Sigmoid colon (tissue), 7 donors: ENCODE results near the gene CFAP46. TPM values are rescaled to one million over a fixed set of nuclear protein-coding genes. Genes with fewer than 3 reads are reported as not detected.

Experiments used
- DNase-seq: peaks from one replicate; pipeline ENCODE4 v3.0.0-alpha.2; 2019
- H3K27ac ChIP-seq, 4 donors: fragments of 200-600 bp; sonication (generic); one replicate each; pipeline ENCODE4 v1.5.1; 2016 to 2019; ENCODE audit warnings: mild to moderate bottlenecking in 1 of 4
- H3K27me3 ChIP-seq, 3 donors: fragments of 200-600 bp; sonication (generic); one replicate each; pipeline ENCODE4 v1.5.1; 2019; ENCODE audit warnings: mild to moderate bottlenecking in 1 of 3
- H3K36me3 ChIP-seq, 4 donors: fragments of 200-600 bp; sonication (generic); one replicate each; pipeline ENCODE4 v1.5.1; 2016 to 2019
- H3K4me1 ChIP-seq, 4 donors: fragments of 200-600 bp; sonication (generic); one replicate each; pipeline ENCODE4 v1.5.1; 2017 to 2019
- H3K4me3 ChIP-seq, 4 donors: fragments of 200-600 bp; sonication (generic); one replicate each; pipeline ENCODE4 v1.5.1; 2017 to 2019; ENCODE audit warnings: mild to moderate bottlenecking in 2 of 4, moderate library complexity in 1 of 4
- H3K9me3 ChIP-seq, 4 donors: fragments of 200-600 bp in 3 of 4; sonication (generic) in 3 of 4; one replicate each; pipeline versions ENCODE4 v1.5.1 to v1.6.1; 2013 to 2019
- EP300 ChIP-seq, 4 donors: sonication (generic); formaldehyde crosslinking; IDR thresholded peaks; one replicate each; pipeline ENCODE4 v1.6.1; 2017; ENCODE audit warnings: antibody characterized with exemption in 4 of 4
- POLR2A ChIP-seq, 2 donors: fragments of 450-650 bp; IDR thresholded peaks; one replicate each; pipeline ENCODE4 v1.6.1; 2016; ENCODE audit warnings: antibody characterized with exemption in 2 of 2, mild to moderate bottlenecking in 2 of 2, moderate library complexity in 2 of 2
- POLR2AphosphoS5 ChIP-seq, 4 donors: sonication (generic); formaldehyde crosslinking; IDR thresholded peaks; one replicate each; pipeline ENCODE4 v1.6.1; 2017; ENCODE audit warnings: antibody characterized with exemption in 4 of 4
- whole genome bisulfite sequencing, 2 donors: extraction: QIAGEN DNeasy Blood & Tissue Kit; methylation state at CpG; one replicate each; pipeline ENCODE4 v1.1.7; 2013; 5-methylcytosine and 5-hydroxymethylcytosine counted together
- intact Hi-C: fragments of 100-400 bp; cut with DNase I; formaldehyde crosslinking; loops from one replicate; pipeline ENCODE4 v1.15.1; 2023
- polyA plus RNA-seq, 3 donors: library from polyadenylated mRNA; stranded (reverse); fragments of 200-250 nt; gene quantifications; one replicate each; pipeline ENCODE4 v1.2.3, GENCODE V29; 2013
- total RNA-seq, 4 donors: library from RNA; depleted of rRNA; stranded (reverse); fragments of >200 nt; gene quantifications; one replicate each; pipeline ENCODE4 v1.1.0, GENCODE V29; 2016
- TF ChIP-seq, protein P1 (sequence below), 4 experiments: fragments of 450-650 bp in 3 of 4; fragments of 200-600 bp in 1 of 4; IDR thresholded peaks; one replicate each; pipeline ENCODE4 v1.5.1; 2016 to 2019; ENCODE audit warnings: antibody characterized with exemption in 4 of 4, mild to moderate bottlenecking in 3 of 4, moderate library complexity in 2 of 4
- donor health status: healthy with polysubstance abuse.
- donor health status: Bipolar disorder and iron deficiency.
- donor health status: healthy.

Gene CFAP46
- total and polyA plus RNA-seq, 7 donors: 0.10 to 1.7 (median 0.38) TPM; not detected in 3

DNA sequence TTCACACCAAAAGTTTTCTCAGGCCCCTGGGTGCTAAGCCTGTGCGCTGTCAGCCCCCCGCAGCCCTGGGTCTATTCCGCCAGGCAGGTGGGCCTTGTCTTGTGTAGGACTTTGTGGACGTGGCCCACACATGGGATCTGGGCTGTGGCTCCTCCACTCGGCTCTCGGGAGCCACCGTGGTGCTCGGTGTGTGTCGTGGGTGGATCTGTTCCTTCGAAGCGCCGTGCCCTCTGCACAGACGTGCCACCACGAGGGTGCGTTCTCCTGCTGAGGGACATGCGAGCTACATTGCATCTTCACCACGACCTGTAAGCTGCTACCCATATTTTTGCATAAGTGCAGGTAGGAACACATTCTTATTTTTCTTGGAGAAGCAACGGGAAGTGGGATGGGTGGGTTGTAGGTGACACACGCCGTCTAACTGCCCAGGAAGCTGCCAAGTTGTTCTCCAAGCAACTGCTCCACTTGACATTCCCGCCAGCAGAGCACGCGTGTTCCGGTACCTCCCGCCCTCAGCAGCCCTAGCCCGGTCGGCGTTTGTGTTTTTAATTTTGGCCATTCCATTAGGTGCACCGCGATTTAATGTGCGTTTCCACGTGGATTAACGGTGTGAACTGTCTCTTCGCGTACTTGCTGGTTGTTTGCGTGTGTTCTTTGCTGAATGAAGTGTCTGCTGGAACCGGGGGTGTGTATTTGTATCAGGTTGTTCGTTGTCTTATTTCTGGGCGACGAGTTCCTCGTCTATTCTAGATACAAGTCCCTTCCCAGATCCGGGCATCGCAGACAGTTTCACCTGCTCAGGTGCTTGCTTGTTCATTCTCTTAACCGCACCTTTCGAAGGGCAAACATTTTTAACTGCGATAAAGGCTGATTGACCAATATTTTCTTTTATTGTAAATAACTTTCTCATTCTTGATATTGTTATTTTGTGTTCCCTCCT is 47.4 kb upstream of the CFAP46 start:
- DNase-seq: no peak
- H3K27me3 ChIP-seq: peaks cover 0 to 18% (median 0%) of the 10 kb centered on the region in 3 donors

DNA sequence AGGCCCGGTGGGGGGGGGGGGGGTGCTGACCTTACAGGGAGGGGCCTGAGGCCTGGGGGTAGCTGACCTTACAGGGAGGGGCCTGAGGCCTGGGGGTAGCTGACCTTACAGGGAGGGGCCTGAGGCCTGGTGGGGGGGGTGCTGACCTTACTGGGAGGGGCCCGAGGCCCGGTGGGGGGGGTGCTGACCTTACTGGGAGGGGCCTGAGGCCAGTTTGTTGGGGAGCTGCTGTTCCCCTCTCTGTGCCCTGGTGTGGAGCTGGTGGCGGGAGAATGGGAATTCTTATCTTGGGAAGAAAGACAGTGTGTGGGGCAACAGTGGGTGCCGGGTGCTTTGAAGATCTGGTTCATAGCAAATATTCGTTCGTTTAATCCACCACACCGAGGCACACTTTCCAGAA is 46.6 kb upstream of the CFAP46 start:
- Histone ChIP-seq H3K27me3 (peaks cover 0 to 22% (median 5%) of the 10 kb centered on the region in 3 donors), H3K27ac (no peak overlapping the region), H3K9me3 (no peaks in the 10 kb centered on the region), H3K4me3 (no peak overlapping the region), H3K36me3 (no peaks in the 10 kb centered on the region), H3K4me1 (no peaks in the 10 kb centered on the region)
- intact Hi-C loops: no loop called here
- DNase-seq: no peak
- no peak for TF ChIP-seq POLR2AphosphoS5 (IDR thresholded peaks at IDR 0.05)
- TF ChIP-seq, protein P1, sequence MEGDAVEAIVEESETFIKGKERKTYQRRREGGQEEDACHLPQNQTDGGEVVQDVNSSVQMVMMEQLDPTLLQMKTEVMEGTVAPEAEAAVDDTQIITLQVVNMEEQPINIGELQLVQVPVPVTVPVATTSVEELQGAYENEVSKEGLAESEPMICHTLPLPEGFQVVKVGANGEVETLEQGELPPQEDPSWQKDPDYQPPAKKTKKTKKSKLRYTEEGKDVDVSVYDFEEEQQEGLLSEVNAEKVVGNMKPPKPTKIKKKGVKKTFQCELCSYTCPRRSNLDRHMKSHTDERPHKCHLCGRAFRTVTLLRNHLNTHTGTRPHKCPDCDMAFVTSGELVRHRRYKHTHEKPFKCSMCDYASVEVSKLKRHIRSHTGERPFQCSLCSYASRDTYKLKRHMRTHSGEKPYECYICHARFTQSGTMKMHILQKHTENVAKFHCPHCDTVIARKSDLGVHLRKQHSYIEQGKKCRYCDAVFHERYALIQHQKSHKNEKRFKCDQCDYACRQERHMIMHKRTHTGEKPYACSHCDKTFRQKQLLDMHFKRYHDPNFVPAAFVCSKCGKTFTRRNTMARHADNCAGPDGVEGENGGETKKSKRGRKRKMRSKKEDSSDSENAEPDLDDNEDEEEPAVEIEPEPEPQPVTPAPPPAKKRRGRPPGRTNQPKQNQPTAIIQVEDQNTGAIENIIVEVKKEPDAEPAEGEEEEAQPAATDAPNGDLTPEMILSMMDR (IDR thresholded peaks at IDR 0.05): no peak
- TF ChIP-seq POLR2A (IDR thresholded peaks at IDR 0.05): no peak
- no peak for TF ChIP-seq EP300 (IDR thresholded peaks at IDR 0.05)
- WGBS, 2 donors: 62 to 89% methylated on average over 8 of the region's 8 CpGs

More for the DNA sequence above, 47.4 kb upstream of the CFAP46 start:
- Histone ChIP-seq H3K4me1 (no peaks in the 10 kb centered on the region), H3K4me3 (no peak overlapping the region), H3K9me3 (no peaks in the 10 kb centered on the region), H3K27ac (no peak overlapping the region), H3K36me3 (no peaks in the 10 kb centered on the region)
- TF ChIP-seq POLR2A (IDR thresholded peaks at IDR 0.05): no peak
- TF ChIP-seq, protein P1 (IDR thresholded peaks at IDR 0.05): no peak
- intact Hi-C loops: no loop called here
- 89 to 92% methylated on average over 46 of the region's 46 CpGs for WGBS, 2 donors

DNA sequence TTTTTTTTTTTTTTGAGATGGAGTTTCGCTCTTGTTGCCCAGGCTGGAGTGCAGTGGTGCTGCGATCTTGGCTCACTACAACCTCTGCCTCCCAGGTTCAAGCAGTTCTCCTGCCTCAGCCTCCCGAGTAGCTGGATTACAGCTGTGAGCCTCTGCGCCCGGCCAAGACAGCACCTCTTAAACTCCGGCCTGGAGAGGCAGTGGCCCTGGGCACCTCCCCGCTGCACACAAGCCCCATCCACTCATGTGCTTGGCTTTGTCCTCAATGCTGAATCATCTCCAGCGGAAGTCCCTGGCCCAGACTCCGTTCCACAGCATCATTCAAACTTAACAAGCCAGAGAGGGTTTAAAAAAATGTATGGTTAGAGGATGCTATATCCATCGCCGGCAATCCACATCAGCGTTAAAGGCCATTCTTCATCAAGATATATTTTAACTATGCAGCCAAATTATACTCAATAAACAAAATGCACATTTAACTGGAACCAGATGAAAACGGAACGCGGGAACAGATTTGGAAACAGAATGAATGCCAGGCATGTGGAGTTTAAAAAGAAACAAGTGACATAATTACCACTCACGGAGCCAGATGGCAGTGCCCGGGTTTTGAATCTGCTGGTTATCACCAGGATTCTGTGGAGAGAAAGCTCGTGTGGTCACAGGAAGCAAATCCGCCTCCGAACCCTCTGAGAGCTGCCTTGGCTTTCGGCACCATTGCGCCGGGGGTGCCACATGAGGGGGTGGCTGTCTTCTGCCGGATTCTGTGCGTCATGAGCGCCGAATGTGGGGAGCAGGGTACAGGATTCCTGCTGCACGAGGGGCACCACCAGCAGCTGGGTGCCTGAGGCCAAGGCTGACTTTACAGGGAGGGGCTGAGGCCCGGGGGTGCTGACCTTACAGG is 45.6 kb upstream of the CFAP46 start:
- intact Hi-C loops: no loop called here
- 71 to 73% methylated on average over 29 of the region's 29 CpGs for WGBS, 2 donors
- Histone ChIP-seq H3K27ac (no peak overlapping the region), H3K4me1 (no peaks in the 10 kb centered on the region), H3K36me3 (no peaks in the 10 kb centered on the region), H3K9me3 (no peaks in the 10 kb centered on the region), H3K4me3 (no peak overlapping the region), H3K27me3 (peaks cover 0 to 22% (median 6%) of the 10 kb centered on the region in 3 donors)
- TF ChIP-seq POLR2AphosphoS5 (IDR thresholded peaks at IDR 0.05) (no peak), POLR2A (IDR thresholded peaks at IDR 0.05) (no peak), EP300 (IDR thresholded peaks at IDR 0.05) (no peak)
- TF ChIP-seq, protein P1 (IDR thresholded peaks at IDR 0.05): no peak
- no peak for DNase-seq

DNA sequence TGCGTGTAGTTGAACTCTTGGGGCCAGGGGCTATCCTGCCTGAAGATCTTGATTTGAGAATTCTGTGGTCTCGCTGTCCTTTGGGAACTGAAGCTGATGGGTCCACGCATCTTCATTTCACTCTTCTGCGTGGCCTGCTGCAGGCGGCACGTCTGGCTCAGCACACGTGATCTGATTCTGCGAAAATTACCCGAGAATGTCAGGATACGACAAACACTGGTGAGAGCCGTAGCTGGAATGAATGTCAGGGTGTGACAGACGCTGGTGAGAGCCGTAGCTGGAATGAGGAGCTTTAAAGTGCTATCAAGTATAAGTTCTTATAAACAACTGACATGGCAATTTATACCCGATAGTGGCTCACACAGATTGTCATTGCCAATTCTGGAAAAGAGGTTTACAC is 44.6 kb upstream of the CFAP46 start:
- Histone ChIP-seq H3K9me3 (no peaks in the 10 kb centered on the region), H3K4me1 (no peaks in the 10 kb centered on the region), H3K36me3 (no peaks in the 10 kb centered on the region), H3K27ac (no peak overlapping the region), H3K4me3 (no peak overlapping the region), H3K27me3 (peaks cover 0 to 18% (median 6%) of the 10 kb centered on the region in 3 donors)
- DNase-seq: no peak
- intact Hi-C loops: no loop called here
- 80 to 84% methylated on average over 14 of the region's 14 CpGs for WGBS, 2 donors
- TF ChIP-seq, protein P1 (IDR thresholded peaks at IDR 0.05): no peak
- TF ChIP-seq EP300 (IDR thresholded peaks at IDR 0.05) (no peak), POLR2AphosphoS5 (IDR thresholded peaks at IDR 0.05) (no peak), POLR2A (IDR thresholded peaks at IDR 0.05) (no peak)
